B cell (primary cell): Measurements from ENCODE around the gene RHEBL1. TPM values are rescaled to one million over a fixed set of nuclear protein-coding genes. Genes with fewer than 3 reads are reported as not detected.
A peak's percentile ranks its signal among the peaks of the same experiment; 100 is the strongest.

Source experiments
- ATAC-seq: fragments of 200-7000 bp; cut with Tn5 transposase; one replicate; pipeline ENCODE4 v1.10.0; 2021; ENCODE audit warnings: low read depth, mild to moderate bottlenecking, moderate number of reproducible peaks, moderate library complexity
- CTCF ChIA-PET: fragments of 350-600 bp; sonication (Branson Sonifier 250); formaldehyde crosslinking; loops from one replicate; lab custom pipeline; 2021; ENCODE audit warnings: antibody characterized with exemption, inconsistent platforms; lab: Charles Lee
- POLR2A ChIA-PET: fragments of 350-600 bp; sonication (Branson Sonifier 250); formaldehyde crosslinking; loops from one replicate; lab custom pipeline; 2021; ENCODE audit warnings: antibody characterized with exemption; lab: Charles Lee
- DNase-seq: peaks from one replicate; pipeline ENCODE4 v3.0.0; 2013
- H2AFZ ChIP-seq: 2 replicates; pipeline ENCODE4 v1.6.1; 2012; ENCODE audit warnings: mild to moderate bottlenecking, low read depth, low read length; ENCODE audit not compliant: insufficient read depth, poor library complexity, severe bottlenecking
- H3K27ac ChIP-seq, 2 donors: 1 replicate in 1 of 2; 2 replicates in 1 of 2; pipeline ENCODE4 v1.5.1; 2012 to 2013; ENCODE audit warnings: low read length in 2 of 2, mild to moderate bottlenecking in 2 of 2, moderate library complexity in 1 of 2
- H3K27me3 ChIP-seq, 4 experiments: fragments of 200-600 bp in 1 of 4; sonication (generic) in 1 of 4; replicated peaks in 1 of 4; 1 replicate in 2 of 4; 2 replicates in 2 of 4; pipeline versions ENCODE4 v1.6.1 to v1.7.0; 2013 to 2016; ENCODE audit warnings: low read length in 3 of 4, mild to moderate bottlenecking in 2 of 4, mixed read lengths in 1 of 4, moderate library complexity in 1 of 4; ENCODE audit not compliant: insufficient read depth in 4 of 4, control insufficient read depth in 3 of 4; ENCODE audit errors: control extremely low read depth in 1 of 4
- H3K36me3 ChIP-seq, 2 experiments: replicated peaks in 1 of 2; 1 replicate in 1 of 2; 2 replicates in 1 of 2; pipeline versions ENCODE4 v1.6.1 to v1.7.1; 2013; ENCODE audit warnings: low read length in 1 of 2; ENCODE audit not compliant: insufficient read depth in 2 of 2, control insufficient read depth in 1 of 2; ENCODE audit errors: control extremely low read depth in 1 of 2, extremely low read depth in 1 of 2
- H3K4me1 ChIP-seq, 2 donors: fragments of 200-600 bp in 1 of 2; sonication (generic) in 1 of 2; 1 replicate in 1 of 2; 2 replicates in 1 of 2; pipeline versions ENCODE4 v1.5.1 to v1.6.1; 2013 to 2017; ENCODE audit warnings: low read length in 2 of 2; ENCODE audit not compliant: control insufficient read depth in 2 of 2, insufficient read depth in 2 of 2
- H3K4me2 ChIP-seq: replicated peaks from 2 replicates; pipeline ENCODE3; 2012; ENCODE audit warnings: mild to moderate bottlenecking, low read depth, low read length; ENCODE audit not compliant: poor library complexity, severe bottlenecking
- H3K4me3 ChIP-seq, 5 experiments: fragments of 200-600 bp in 1 of 5; sonication (generic) in 1 of 5; 1 replicate in 3 of 5; 2 replicates in 2 of 5; pipeline versions ENCODE4 v1.5.1 to v1.7.0; 2011 to 2016; ENCODE audit warnings: low read length in 4 of 5, mild to moderate bottlenecking in 4 of 5, low read depth in 2 of 5, control low read depth in 1 of 5, moderate library complexity in 1 of 5; ENCODE audit not compliant: insufficient read depth in 1 of 5; ENCODE audit errors: control extremely low read depth in 1 of 5, extremely low read depth in 1 of 5
- H3K79me2 ChIP-seq: fragments of 200-600 bp; sonication (generic); one replicate; pipeline ENCODE4 v1.6.0; 2016; ENCODE audit warnings: low read length; ENCODE audit not compliant: control insufficient read depth, insufficient read depth
- H3K9ac ChIP-seq: fragments of 200-600 bp; sonication (generic); 2 replicates; pipeline ENCODE4 v1.6.1; 2017; ENCODE audit warnings: mild to moderate bottlenecking, low read length, moderate library complexity
- H3K9me3 ChIP-seq, 3 donors: one replicate each; pipeline versions ENCODE4 v1.6.1 to v1.7.1; 2013; ENCODE audit warnings: low read length in 2 of 3; ENCODE audit not compliant: control insufficient read depth in 2 of 3, insufficient read depth in 1 of 3; ENCODE audit errors: control extremely low read depth in 1 of 3
- H4K20me1 ChIP-seq: 2 replicates; pipeline ENCODE4 v1.6.0; 2012; ENCODE audit warnings: mild to moderate bottlenecking, low read length; ENCODE audit not compliant: insufficient read depth, control insufficient read depth, poor library complexity, severe bottlenecking
- H3K27ac Mint-ChIP-seq: one replicate; pipeline ENCODE4 v1.8.0; 2021; ENCODE audit warnings: mixed read lengths
- H3K27me3 Mint-ChIP-seq: one replicate; pipeline ENCODE4 v1.8.0; 2021; ENCODE audit warnings: mixed read lengths
- H3K4me1 Mint-ChIP-seq: one replicate; pipeline ENCODE4 v1.8.0; 2021; ENCODE audit warnings: mixed read lengths
- H3K4me3 Mint-ChIP-seq: one replicate; pipeline ENCODE4 v1.8.0; 2021; ENCODE audit warnings: mixed read lengths
- H3K9me3 Mint-ChIP-seq: one replicate; pipeline ENCODE4 v1.8.0; 2022; ENCODE audit warnings: mixed read lengths; ENCODE audit not compliant: insufficient read depth
- CTCF ChIP-seq: fragments of 200-600 bp; IDR thresholded peaks from one replicate; pipeline ENCODE4 v1.8.0; 2022; ENCODE audit warnings: antibody characterized with exemption, mild to moderate bottlenecking
- EZH2 ChIP-seq: IDR thresholded peaks from 2 replicates; pipeline ENCODE4 v1.6.1; 2012; ENCODE audit warnings: borderline replicate concordance, low read depth, mild to moderate bottlenecking, moderate library complexity, low read length; ENCODE audit not compliant: insufficient read depth, poor library complexity, severe bottlenecking
- WGBS: methylation state at CpG from one replicate; pipeline ENCODE4 v1.1.5; 2013; ENCODE audit warnings: missing lambda C conversion rate; ENCODE audit not compliant: insufficient coverage; 5-methylcytosine and 5-hydroxymethylcytosine counted together
- intact Hi-C: fragments of 100-400 bp; cut with micrococcal nuclease; formaldehyde crosslinking; loops from one replicate; pipeline ENCODE4 v1.10.0; 2022
- polyA plus RNA-seq: library from polyadenylated mRNA; depleted of rRNA; stranded (reverse); fragments of >200 nt; gene quantifications from 2 replicates; pipeline ENCODE4 v1.2.3, GENCODE V29; 2012
- total RNA-seq, 2 donors: library from RNA; stranded (reverse); fragments of 120-200 nt in 1 of 2; gene quantifications; 1 replicate in 1 of 2; 2 replicates in 1 of 2; pipeline versions ENCODE4 v1.2.3 to v1.2.4, GENCODE V29; 2013 to 2022

The RHEBL1 gene
- total and polyA plus RNA-seq, 2 donors (not counting 1 experiment from before 2014, with no cell fraction given), result 3.0 to 6.1 TPM

- H4K20me1 ChIP-seq, result peaks cover 21% of the 10 kb centered on the region
- H3K4me1 ChIP-seq, result peaks cover 11 to 13% of the 10 kb centered on the region in 2 donors
- Mint-ChIP-seq H3K4me3 (no peak overlapping the region), H3K27ac (no peak overlapping the region), H3K27me3 (peaks cover 14% of the 10 kb centered on the region), H3K9me3 (no peaks in the 10 kb centered on the region), H3K4me1 (peaks cover 14% of the 10 kb centered on the region)
- TF ChIP-seq EZH2 (no peak), CTCF (no peak)
- H3K27ac ChIP-seq, result no peak overlapping the region
- peaks cover 0 to 43% of the 10 kb centered on the region in 2 experiments for H3K36me3 ChIP-seq
- H3K9ac ChIP-seq, result no peak overlapping the region
- CTCF ChIA-PET, result interaction anchor here (0.6 to 17.6 kb wide), 26 partner anchors 10 to 1093 kb away, joined by 3 to 199 read pairs (median 4); partner anchors contain the start of genes FKBP11, LMBR1L, RHEBL1 and TUBA1B
- POLR2A ChIA-PET, result interaction anchor here (0.8 to 0.9 kb wide), 3 partner anchors 11 to 89 kb away, joined by 3 to 4 read pairs (median 3); partner anchors contain the start of gene TUBA1B
- DNase-seq, result no peak
- intact Hi-C loops, result loop anchor here (1.0 to 10.0 kb wide), 3 partner anchors 12 to 246 kb away; partner anchors contain the start of genes DNAJC22 and LMBR1L
- no peak overlapping the region for H2AFZ ChIP-seq
- H3K79me2 ChIP-seq, result no peaks in the 10 kb centered on the region
- peaks cover 0 to 16% (median 11%) of the 10 kb centered on the region in 4 experiments for H3K27me3 ChIP-seq
- no peak for ATAC-seq
- H3K4me3 ChIP-seq, result no peak overlapping the region
- no peak overlapping the region for H3K4me2 ChIP-seq
- H3K9me3 ChIP-seq, result peaks cover 0 to 9% (median 0%) of the 10 kb centered on the region in 3 donors
- 100% methylated on average over 1 of the region's 2 CpGs for WGBS
Measured at GRCh38 chr12:49098703-49099102, 28.9 kb upstream of the RHEBL1 start.

GRCh38 chr12:49098035-49098451 is 28.3 kb upstream of the RHEBL1 start:
- peak overlapping the region; percentile 20 for H3K27ac Mint-ChIP-seq
- CTCF ChIA-PET, result interaction anchor here (0.7 to 17.6 kb wide), 22 partner anchors 11 to 245 kb away, joined by 3 to 199 read pairs (median 4); partner anchors contain the start of genes FKBP11, LMBR1L, RHEBL1 and TUBA1B
- H4K20me1 ChIP-seq, result peaks cover 17% of the 10 kb centered on the region
- no peaks in the 10 kb centered on the region for H3K9me3 Mint-ChIP-seq
- H3K9me3 ChIP-seq, result peaks cover 0 to 12% (median 0%) of the 10 kb centered on the region in 3 donors
- DNase-seq, result peak; percentile 74
- 80% methylated on average over 4 of the region's 4 CpGs for WGBS
- H3K4me1 Mint-ChIP-seq, result peaks cover 18% of the 10 kb centered on the region
- H3K4me1 ChIP-seq, result peaks cover 15 to 16% of the 10 kb centered on the region in 2 donors
- H3K79me2 ChIP-seq, result no peaks in the 10 kb centered on the region
- H3K27ac ChIP-seq, result no peak overlapping the region
- no peak overlapping the region for H3K4me3 ChIP-seq
- peak; percentile 80 for TF ChIP-seq CTCF
- no peak for TF ChIP-seq EZH2
- no peak overlapping the region for H3K4me2 ChIP-seq
- no peak overlapping the region for H3K4me3 Mint-ChIP-seq
- intact Hi-C loops, result loop anchor here (1.0 to 10.0 kb wide), 3 partner anchors 12 to 247 kb away; partner anchors contain the start of genes DNAJC22 and LMBR1L
- POLR2A ChIA-PET, result interaction anchor here (0.9 kb wide), 1 partner anchor 33 kb away, joined by 3 read pairs; the partner anchor contains the start of gene TUBA1B
- H3K27me3 ChIP-seq, result peaks cover 0 to 22% (median 17%) of the 10 kb centered on the region in 4 experiments
- H2AFZ ChIP-seq, result no peak overlapping the region
- peaks cover 0 to 36% of the 10 kb centered on the region in 2 experiments for H3K36me3 ChIP-seq
- H3K27me3 Mint-ChIP-seq, result peaks cover 17% of the 10 kb centered on the region
- peak; percentile 77 for ATAC-seq
- H3K9ac ChIP-seq, result no peak overlapping the region
